NOMO-1 treated with DMSO at 0.1 percent for 48 hours (cell line): ENCODE data around the gene TBC1D22A.

Source experiments
- DNase-seq: peaks from one replicate; lab custom pipeline; 2025; ENCODE audit not compliant: unreplicated experiment; lab: John Stamatoyannopoulos, UW

Gene TBC1D22A

GRCh38 chr22:47065756-47066615 is 303.5 kb downstream of the TBC1D22A start:
- no peak for DNase-seq

- DNase-seq = no peak
Measured at GRCh38 chr22:47066616-47066905, 304.1 kb downstream of the TBC1D22A start.

- DNase-seq = no peak
Measured at GRCh38 chr22:47067321-47067890, 305.0 kb downstream of the TBC1D22A start.

- no peak for DNase-seq
Measured at GRCh38 chr22:47067911-47068625, 305.6 kb downstream of the TBC1D22A start.

- no peak for DNase-seq
Measured at GRCh38 chr22:47068626-47068996, 306.2 kb downstream of the TBC1D22A start.

- no peak for DNase-seq
Measured at GRCh38 chr22:47069270-47069669, 306.8 kb downstream of the TBC1D22A start.

- DNase-seq = peak; percentile 2
Measured at GRCh38 chr22:47071078-47071806, 308.8 kb downstream of the TBC1D22A start.

- DNase-seq = no peak
Measured at GRCh38 chr22:47071807-47072641, 309.6 kb downstream of the TBC1D22A start.

GRCh38 chr22:47072642-47072967 is 310.2 kb downstream of the TBC1D22A start:
- DNase-seq = no peak

- no peak for DNase-seq
Measured at GRCh38 chr22:47073075-47073474, 310.6 kb downstream of the TBC1D22A start.

- no peak for DNase-seq
Measured at GRCh38 chr22:47074105-47074504, 311.7 kb downstream of the TBC1D22A start.

GRCh38 chr22:47075568-47075967 is 313.1 kb downstream of the TBC1D22A start:
- no peak for DNase-seq

GRCh38 chr22:47076758-47077157 is 314.3 kb downstream of the TBC1D22A start:
- no peak for DNase-seq

- DNase-seq = no peak
Measured at GRCh38 chr22:47080100-47080499, 317.6 kb downstream of the TBC1D22A start.

- DNase-seq = no peak
Measured at GRCh38 chr22:47082505-47082904, 320.1 kb downstream of the TBC1D22A start.

- no peak for DNase-seq
Measured at GRCh38 chr22:47083379-47083986, 321.0 kb downstream of the TBC1D22A start.

GRCh38 chr22:47084226-47084625 is 321.8 kb downstream of the TBC1D22A start:
- no peak for DNase-seq

- no peak for DNase-seq
Measured at GRCh38 chr22:47086596-47087248, 324.3 kb downstream of the TBC1D22A start.

GRCh38 chr22:47088480-47089158 is 326.2 kb downstream of the TBC1D22A start:
- DNase-seq = no peak
